MM.1S (cell line): ENCODE data around the gene GRPEL1.

ENCODE experiments used
- CTCF ChIP-seq: fragments of 300-600 bp; sonication (generic); IDR thresholded peaks from 2 replicates; pipeline ENCODE4 v1.5.1; 2016; ENCODE audit warnings: antibody characterized with exemption, low read length, mixed read lengths
- EZH2phosphoT487 ChIP-seq: fragments of 300-600 bp; sonication (generic); IDR thresholded peaks from 2 replicates; pipeline ENCODE4 v1.6.1; 2018; ENCODE audit warnings: antibody characterized with exemption, low read length

DNA sequence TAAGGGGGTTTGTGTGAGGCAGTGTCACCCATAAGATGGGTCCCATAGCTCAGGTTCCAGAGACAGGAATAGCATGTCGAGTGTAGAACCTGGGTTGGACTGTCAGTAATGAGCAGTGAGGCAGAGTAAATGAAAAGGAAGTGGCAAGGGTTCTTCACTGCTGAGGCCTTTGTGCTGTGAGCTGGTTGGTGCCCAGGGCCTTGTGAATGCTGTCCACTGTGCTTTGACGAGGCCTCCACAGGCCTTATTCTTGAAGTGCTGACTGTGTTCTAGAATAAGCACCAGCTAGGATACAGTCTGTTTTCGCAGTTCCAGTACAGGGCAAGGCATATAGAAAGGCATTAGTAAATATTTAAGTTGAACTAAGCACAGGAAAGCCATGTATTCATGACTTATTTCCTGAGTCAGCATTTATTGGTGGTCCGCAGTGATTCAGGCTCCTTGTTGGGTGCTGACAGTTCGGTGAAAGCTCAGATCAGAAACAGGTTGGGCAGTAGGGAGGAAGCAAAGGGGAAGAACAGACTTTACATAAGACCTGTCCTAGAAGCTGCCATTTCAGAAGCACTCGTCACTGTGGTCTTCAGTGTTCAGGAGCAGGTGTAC, 50.3 kb downstream of the GRPEL1 start:
- TF ChIP-seq EZH2phosphoT487 (no peak), CTCF (no peak)
